ENCODE results near the gene ZNF764.

Gene ZNF764

GRCh38 chr16:30604316-30604947, 46.3 kb upstream of the ZNF764 start:
- Histone ChIP-seq H3K27me3 (ENCODE audit: insufficient read depth, low read length) (no peaks in the 10 kb centered on the region), H3F3A (ENCODE audit: insufficient read depth, low read length) (no peaks in the 10 kb centered on the region), H3K36me3 (ENCODE audit: insufficient read depth, low read length) (peaks cover 48% of the 10 kb centered on the region), H3K9ac (ENCODE audit: low read length) (no peak overlapping the region), H2AFZ (ENCODE audit: low read length) (no peak overlapping the region), H3K27ac (ENCODE audit: low read depth, low read length, poor library complexity, severe bottlenecking) (no peak overlapping the region), H3K4me2 (ENCODE audit: low read length) (no peak overlapping the region), H4K20me1 (ENCODE audit: insufficient read depth, low read length) (no peaks in the 10 kb centered on the region), H3K9me2 (ENCODE audit: low read depth, low read length) (no peaks in the 10 kb centered on the region), H3K79me2 (ENCODE audit: insufficient read depth, low read length) (no peaks in the 10 kb centered on the region), H3K4me3 (ENCODE audit: low read depth, low read length, poor library complexity, severe bottlenecking) (no peak overlapping the region), H3K9me3 (ENCODE audit: low read length) (no peaks in the 10 kb centered on the region), H3K4me1 (ENCODE audit: insufficient read depth, low read length, severe bottlenecking) (peaks cover 16% of the 10 kb centered on the region)
- no peak for TF ChIP-seq EZH2 (IDR thresholded peaks at IDR 0.05; ENCODE audit: borderline replicate concordance, low read length)
- TF ChIP-seq CTCF (IDR thresholded peaks at IDR 0.05; ENCODE audit: low read length) = no peak

- Histone ChIP-seq H3K4me2 (ENCODE audit: low read length) (no peak overlapping the region), H3K79me2 (ENCODE audit: insufficient read depth, low read length) (no peaks in the 10 kb centered on the region), H3K36me3 (ENCODE audit: insufficient read depth, low read length) (peaks cover 48% of the 10 kb centered on the region), H3K27me3 (ENCODE audit: insufficient read depth, low read length) (no peaks in the 10 kb centered on the region), H3K27ac (ENCODE audit: low read depth, low read length, poor library complexity, severe bottlenecking) (no peak overlapping the region), H3K9ac (ENCODE audit: low read length) (no peak overlapping the region), H2AFZ (ENCODE audit: low read length) (no peak overlapping the region), H3K9me2 (ENCODE audit: low read depth, low read length) (no peaks in the 10 kb centered on the region), H3K4me1 (ENCODE audit: insufficient read depth, low read length, severe bottlenecking) (peaks cover 11% of the 10 kb centered on the region), H3K4me3 (ENCODE audit: low read depth, low read length, poor library complexity, severe bottlenecking) (no peak overlapping the region), H3F3A (ENCODE audit: insufficient read depth, low read length) (no peaks in the 10 kb centered on the region), H4K20me1 (ENCODE audit: insufficient read depth, low read length) (no peaks in the 10 kb centered on the region), H3K9me3 (ENCODE audit: low read length) (no peaks in the 10 kb centered on the region)
- TF ChIP-seq EZH2 (IDR thresholded peaks at IDR 0.05; ENCODE audit: borderline replicate concordance, low read length) (no peak), CTCF (IDR thresholded peaks at IDR 0.05; ENCODE audit: low read length) (no peak)
Measured at GRCh38 chr16:30603945-30604315, 45.8 kb upstream of the ZNF764 start.

- Histone ChIP-seq H3K4me2 (ENCODE audit: low read length) (no peak overlapping the region), H3F3A (ENCODE audit: insufficient read depth, low read length) (no peaks in the 10 kb centered on the region), H4K20me1 (ENCODE audit: insufficient read depth, low read length) (no peaks in the 10 kb centered on the region), H3K4me1 (ENCODE audit: insufficient read depth, low read length, severe bottlenecking) (peaks cover 6% of the 10 kb centered on the region), H2AFZ (ENCODE audit: low read length) (no peak overlapping the region), H3K9me2 (ENCODE audit: low read depth, low read length) (no peaks in the 10 kb centered on the region), H3K9ac (ENCODE audit: low read length) (no peak overlapping the region), H3K36me3 (ENCODE audit: insufficient read depth, low read length) (peaks cover 41% of the 10 kb centered on the region), H3K9me3 (ENCODE audit: low read length) (no peaks in the 10 kb centered on the region), H3K27me3 (ENCODE audit: insufficient read depth, low read length) (no peaks in the 10 kb centered on the region), H3K27ac (ENCODE audit: low read depth, low read length, poor library complexity, severe bottlenecking) (no peak overlapping the region), H3K4me3 (ENCODE audit: low read depth, low read length, poor library complexity, severe bottlenecking) (no peak overlapping the region), H3K79me2 (ENCODE audit: insufficient read depth, low read length) (no peaks in the 10 kb centered on the region)
- no peak for TF ChIP-seq CTCF (IDR thresholded peaks at IDR 0.05; ENCODE audit: low read length)
- TF ChIP-seq EZH2 (IDR thresholded peaks at IDR 0.05; ENCODE audit: borderline replicate concordance, low read length) = no peak
Measured at GRCh38 chr16:30602616-30603277, 44.6 kb upstream of the ZNF764 start.

All from OCI-LY1 (cell line).